Osteocyte (in vitro differentiated cells): ENCODE measurements around the gene FGF14. TPM values are rescaled to one million over a fixed set of nuclear protein-coding genes. Genes with fewer than 3 reads are reported as not detected.

Experiments
- DNase-seq: peaks from one replicate; pipeline ENCODE4 v3.0.0; 2021; ENCODE audit warnings: mixed read lengths; ENCODE audit not compliant: unreplicated experiment; ENCODE audit errors: extremely low spot score
- H3K27ac Mint-ChIP-seq: one replicate; pipeline ENCODE4 v1.8.0; 2021; ENCODE audit warnings: mild to moderate bottlenecking, mixed read lengths; ENCODE audit not compliant: unreplicated experiment
- H3K27me3 Mint-ChIP-seq: one replicate; pipeline ENCODE4 v1.8.0; 2021; ENCODE audit warnings: mixed read lengths; ENCODE audit not compliant: unreplicated experiment
- H3K36me3 Mint-ChIP-seq: one replicate; pipeline ENCODE4 v1.8.0; 2021; ENCODE audit warnings: mixed read lengths; ENCODE audit not compliant: unreplicated experiment
- H3K4me1 Mint-ChIP-seq: one replicate; pipeline ENCODE4 v1.8.0; 2021; ENCODE audit warnings: mixed read lengths; ENCODE audit not compliant: unreplicated experiment
- H3K4me3 Mint-ChIP-seq: one replicate; pipeline ENCODE4 v1.8.0; 2021; ENCODE audit warnings: mild to moderate bottlenecking, moderate library complexity, mixed read lengths; ENCODE audit not compliant: unreplicated experiment
- H3K9me3 Mint-ChIP-seq: one replicate; pipeline ENCODE4 v1.8.0; 2021; ENCODE audit warnings: mixed read lengths; ENCODE audit not compliant: unreplicated experiment
- total RNA-seq: library from RNA; stranded (reverse); gene quantifications from 2 replicates; pipeline ENCODE4 v1.2.1, GENCODE V29; 2021
- TF ChIP-seq, protein P1 (sequence below): fragments of 200-600 bp; sonication (generic); IDR thresholded peaks from 2 replicates; pipeline ENCODE4 v1.5.0; 2021; ENCODE audit warnings: antibody characterized with exemption, mild to moderate bottlenecking, moderate library complexity

Gene FGF14
- total RNA-seq, 1 donor from 2014 or later = 0.24 TPM

DNA sequence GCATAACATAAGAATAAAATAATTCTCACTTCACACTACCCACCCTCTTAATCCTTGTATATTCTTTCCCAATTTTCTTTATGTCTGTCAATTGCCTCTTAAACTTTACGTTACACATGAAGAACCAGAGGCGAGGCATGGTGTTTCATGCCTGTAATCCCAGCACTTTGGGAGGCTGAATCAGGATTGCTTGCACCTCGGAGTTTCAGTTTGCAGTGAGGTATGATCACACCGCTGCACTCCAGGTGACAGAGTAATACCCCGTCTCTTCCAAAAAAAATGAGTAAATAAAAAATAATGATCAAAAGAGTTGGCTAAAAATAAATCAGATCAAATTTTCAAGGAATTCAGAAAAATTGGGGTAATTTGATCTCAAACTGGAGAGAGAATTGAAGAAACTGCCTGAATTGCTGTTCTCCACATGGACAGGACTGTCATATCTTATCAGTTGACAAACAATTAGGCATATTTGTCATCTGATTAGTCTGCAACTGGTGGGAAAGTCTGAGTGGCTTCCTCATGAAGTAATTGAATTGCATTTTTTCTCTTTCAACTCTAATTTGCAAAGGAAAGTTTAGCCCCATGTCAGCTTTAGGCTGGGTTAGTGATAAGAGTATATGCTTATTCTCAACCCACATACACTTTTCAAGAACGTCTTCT lies 646.5 kb downstream of the FGF14 start:
- Mint-ChIP-seq H3K9me3 (no peaks in the 10 kb centered on the region), H3K36me3 (no peaks in the 10 kb centered on the region), H3K27ac (no peak overlapping the region), H3K4me1 (peaks cover 28% of the 10 kb centered on the region), H3K4me3 (no peak overlapping the region), H3K27me3 (no peaks in the 10 kb centered on the region)
- TF ChIP-seq, protein P1, sequence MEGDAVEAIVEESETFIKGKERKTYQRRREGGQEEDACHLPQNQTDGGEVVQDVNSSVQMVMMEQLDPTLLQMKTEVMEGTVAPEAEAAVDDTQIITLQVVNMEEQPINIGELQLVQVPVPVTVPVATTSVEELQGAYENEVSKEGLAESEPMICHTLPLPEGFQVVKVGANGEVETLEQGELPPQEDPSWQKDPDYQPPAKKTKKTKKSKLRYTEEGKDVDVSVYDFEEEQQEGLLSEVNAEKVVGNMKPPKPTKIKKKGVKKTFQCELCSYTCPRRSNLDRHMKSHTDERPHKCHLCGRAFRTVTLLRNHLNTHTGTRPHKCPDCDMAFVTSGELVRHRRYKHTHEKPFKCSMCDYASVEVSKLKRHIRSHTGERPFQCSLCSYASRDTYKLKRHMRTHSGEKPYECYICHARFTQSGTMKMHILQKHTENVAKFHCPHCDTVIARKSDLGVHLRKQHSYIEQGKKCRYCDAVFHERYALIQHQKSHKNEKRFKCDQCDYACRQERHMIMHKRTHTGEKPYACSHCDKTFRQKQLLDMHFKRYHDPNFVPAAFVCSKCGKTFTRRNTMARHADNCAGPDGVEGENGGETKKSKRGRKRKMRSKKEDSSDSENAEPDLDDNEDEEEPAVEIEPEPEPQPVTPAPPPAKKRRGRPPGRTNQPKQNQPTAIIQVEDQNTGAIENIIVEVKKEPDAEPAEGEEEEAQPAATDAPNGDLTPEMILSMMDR = no peak
- no peak for DNase-seq

DNA sequence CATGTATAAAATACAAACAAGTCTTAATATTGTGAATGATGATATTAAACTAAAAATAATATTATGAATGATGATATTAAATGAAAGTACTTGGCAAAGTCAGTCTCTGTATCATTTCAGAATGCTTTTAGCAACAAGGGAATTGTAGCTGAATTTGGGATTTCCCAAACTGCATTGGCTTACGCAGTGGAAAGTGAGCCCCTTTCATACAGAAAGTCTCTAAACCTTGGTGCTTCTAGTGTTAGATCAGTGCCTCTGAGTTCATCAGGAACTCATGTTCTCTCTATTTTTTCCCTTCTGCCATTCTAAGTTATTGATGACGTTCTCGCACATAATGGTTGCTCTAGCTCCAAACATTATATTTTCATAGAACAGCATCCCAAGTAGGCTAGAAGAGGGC lies 649.4 kb downstream of the FGF14 start:
- Mint-ChIP-seq H3K27ac (no peak overlapping the region), H3K9me3 (peaks cover 4% of the 10 kb centered on the region), H3K4me3 (no peak overlapping the region), H3K4me1 (peaks cover 32% of the 10 kb centered on the region), H3K36me3 (no peaks in the 10 kb centered on the region), H3K27me3 (no peaks in the 10 kb centered on the region)
- TF ChIP-seq, protein P1 = no peak
- no peak for DNase-seq

DNA sequence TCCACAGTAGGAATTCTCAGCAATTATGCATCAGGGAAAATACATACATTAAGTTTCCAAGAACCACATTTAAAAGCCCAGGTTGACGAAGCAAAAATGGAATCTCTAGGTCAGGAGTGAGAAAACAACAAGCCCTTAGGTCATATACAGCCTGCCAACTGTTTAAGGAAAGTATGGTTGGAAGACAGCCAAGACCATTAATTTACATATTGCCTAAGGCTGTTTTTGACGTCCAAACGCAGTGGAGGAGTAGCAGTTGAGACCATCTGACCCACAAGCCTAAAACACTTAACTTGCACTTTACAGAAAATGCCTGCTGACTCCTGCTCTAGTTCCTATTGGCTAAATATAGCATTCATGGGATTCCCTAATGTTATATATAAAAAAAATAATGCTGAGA lies 650.4 kb downstream of the FGF14 start:
- H3K9me3 Mint-ChIP-seq = peaks cover 7% of the 10 kb centered on the region
- no peak overlapping the region for H3K4me3 Mint-ChIP-seq
- DNase-seq = no peak
- TF ChIP-seq, protein P1 = no peak
- peak overlapping the region; percentile 74 for H3K27ac Mint-ChIP-seq
- no peaks in the 10 kb centered on the region for H3K27me3 Mint-ChIP-seq
- H3K4me1 Mint-ChIP-seq = peaks cover 32% of the 10 kb centered on the region
- no peaks in the 10 kb centered on the region for H3K36me3 Mint-ChIP-seq

GRCh38 chr13:101749584-101749983 lies 652.3 kb downstream of the FGF14 start:
- Mint-ChIP-seq H3K36me3 (no peaks in the 10 kb centered on the region), H3K27me3 (no peaks in the 10 kb centered on the region), H3K27ac (no peak overlapping the region), H3K4me1 (peaks cover 21% of the 10 kb centered on the region), H3K9me3 (peaks cover 7% of the 10 kb centered on the region), H3K4me3 (no peak overlapping the region)
- TF ChIP-seq, protein P1 = no peak
- DNase-seq = no peak

GRCh38 chr13:101747039-101747438 lies 654.8 kb downstream of the FGF14 start:
- Mint-ChIP-seq H3K36me3 (no peaks in the 10 kb centered on the region), H3K4me1 (peaks cover 20% of the 10 kb centered on the region), H3K9me3 (peaks cover 7% of the 10 kb centered on the region), H3K27ac (no peak overlapping the region), H3K27me3 (no peaks in the 10 kb centered on the region), H3K4me3 (no peak overlapping the region)
- TF ChIP-seq, protein P1 = no peak
- DNase-seq = no peak
